SW480 (cell line): Measurements from ENCODE around the gene POTEM.
"Not testable (repeated sequence)": the region's sequence is repeated elsewhere in the genome, so short reads cannot be mapped to it uniquely, and the experiment has no call there.

Experiments
- DNase-seq: peaks from one replicate; pipeline ENCODE4 v3.0.0-alpha.2; 2016; ENCODE audit warnings: low spot score

Gene POTEM

GRCh38 chr14:19038060-19038664, 70.9 kb downstream of the POTEM start:
- not testable (repeated sequence) for DNase-seq

GRCh38 chr14:19038785-19039184, 71.6 kb downstream of the POTEM start:
- not testable (repeated sequence) for DNase-seq

GRCh38 chr14:19043384-19043783, 76.2 kb downstream of the POTEM start:
- not testable (repeated sequence) for DNase-seq
